Fibroblast of skin of left biceps (primary cell): Measurements from ENCODE around the gene MYCBP2.

ENCODE experiments used
- DNase-seq, 2 experiments: peaks; one replicate each; pipeline ENCODE4 v3.0.0-alpha.2; 2013; ENCODE audit warnings: low read depth in 2 of 2

Gene MYCBP2

GRCh38 chr13:77105051-77105450 lies 221.8 kb downstream of the MYCBP2 start:
- DNase-seq, result no peak

GRCh38 chr13:77099415-77099814 lies 227.5 kb downstream of the MYCBP2 start:
- no peak for DNase-seq

- DNase-seq, result no peak
These were observed 231.6 kb downstream of the MYCBP2 start for GRCh38 chr13:77095288-77095687.

- DNase-seq, result no peak
These were observed 232.1 kb downstream of the MYCBP2 start for GRCh38 chr13:77094773-77095172.

GRCh38 chr13:77093735-77094134 lies 233.2 kb downstream of the MYCBP2 start:
- no peak for DNase-seq

GRCh38 chr13:77084755-77085154 lies 242.1 kb downstream of the MYCBP2 start:
- no peak for DNase-seq

- DNase-seq, result no peak
These were observed 246.9 kb downstream of the MYCBP2 start for GRCh38 chr13:77079902-77080413.

- DNase-seq, result no peak
These were observed 259.4 kb downstream of the MYCBP2 start for GRCh38 chr13:77067519-77067918.

- DNase-seq, result no peak
These were observed 261.3 kb downstream of the MYCBP2 start for GRCh38 chr13:77065461-77066147.

GRCh38 chr13:77062097-77062496 lies 264.8 kb downstream of the MYCBP2 start:
- DNase-seq, result no peak

GRCh38 chr13:77061362-77061761 lies 265.5 kb downstream of the MYCBP2 start:
- DNase-seq, result no peak

GRCh38 chr13:77056886-77057285 lies 270.0 kb downstream of the MYCBP2 start:
- DNase-seq, result no peak

- DNase-seq, result no peak
These were observed 270.5 kb downstream of the MYCBP2 start for GRCh38 chr13:77056382-77056781.

GRCh38 chr13:77055158-77055557 lies 271.7 kb downstream of the MYCBP2 start:
- no peak for DNase-seq

- no peak for DNase-seq
These were observed 273.7 kb downstream of the MYCBP2 start for GRCh38 chr13:77053192-77053591.

GRCh38 chr13:77048681-77049080 lies 278.2 kb downstream of the MYCBP2 start:
- DNase-seq, result no peak

- DNase-seq, result no peak
These were observed 279.1 kb downstream of the MYCBP2 start for GRCh38 chr13:77047649-77048343.

- no peak for DNase-seq
These were observed 284.2 kb downstream of the MYCBP2 start for GRCh38 chr13:77042566-77043177.

GRCh38 chr13:77040835-77041234 lies 286.1 kb downstream of the MYCBP2 start:
- DNase-seq, result no peak

GRCh38 chr13:77040076-77040475 lies 286.8 kb downstream of the MYCBP2 start:
- no peak for DNase-seq

GRCh38 chr13:77038907-77039480 lies 287.9 kb downstream of the MYCBP2 start:
- DNase-seq, result peak; percentile 41 to 52

- DNase-seq, result no peak
These were observed 290.6 kb downstream of the MYCBP2 start for GRCh38 chr13:77036279-77036678.
